Right lobe of liver (tissue), 4 donors: ENCODE data around the gene CMBL.

Experiments used
- CTCF ChIP-seq, 4 donors: fragments of 200-600 bp in 3 of 4; fragments of 450-650 bp in 1 of 4; IDR thresholded peaks; one replicate each; pipeline versions ENCODE4 v1.5.1 to v1.8.0; 2016 to 2022; ENCODE audit warnings: antibody characterized with exemption in 4 of 4, mild to moderate bottlenecking in 2 of 4
- POLR2A ChIP-seq: fragments of 450-650 bp; IDR thresholded peaks from one replicate; pipeline ENCODE4 v1.6.1; 2017; ENCODE audit warnings: antibody characterized with exemption, mild to moderate bottlenecking
- donor health status: DM: no; HTN: no; CAD: no.
- donor health status: DM: no; HTN: no; CAD: no.
- donor health status: DM: no; HTN: yes; CAD: no.

GRCh38 chr5:10253390-10253789 is 54.3 kb downstream of the CMBL start:
- TF ChIP-seq POLR2A (no peak), CTCF (IDR thresholded peaks at IDR 0.05) (no peak)
